Activated T-helper 17 cell treated with anti-CD3 and anti-CD28 coated beads, Interleukin-2, amount 50 U/mL, for 72 hours (primary cell): ENCODE measurements around the gene LYPD4. TPM values are rescaled to one million over a fixed set of nuclear protein-coding genes. Genes with fewer than 3 reads are reported as not detected.
A peak's percentile ranks its signal among the peaks of the same experiment; 100 is the strongest.
"Not testable (repeated sequence)": the region's sequence is repeated elsewhere in the genome, so short reads cannot be mapped to it uniquely, and the experiment has no call there.

Source experiments
- ATAC-seq: fragments of 150-1000 bp; cut with Tn5 transposase; replicated peaks from 2 replicates; pipeline ENCODE4 v1.10.0; 2021; ENCODE audit warnings: mild to moderate bottlenecking, moderate library complexity
- H3K27ac Mint-ChIP-seq: one replicate; pipeline ENCODE4 v1.8.0; 2022; ENCODE audit warnings: mixed read lengths
- H3K27me3 Mint-ChIP-seq: one replicate; pipeline ENCODE4 v1.8.0; 2022; ENCODE audit warnings: mixed read lengths
- H3K36me3 Mint-ChIP-seq: one replicate; pipeline ENCODE4 v1.8.0; 2022; ENCODE audit warnings: low read depth, mild to moderate bottlenecking, mixed read lengths
- H3K4me1 Mint-ChIP-seq: one replicate; pipeline ENCODE4 v1.8.0; 2022; ENCODE audit warnings: mixed read lengths
- H3K4me3 Mint-ChIP-seq: one replicate; pipeline ENCODE4 v1.8.0; 2022; ENCODE audit warnings: mild to moderate bottlenecking, mixed read lengths
- H3K9me3 Mint-ChIP-seq: one replicate; pipeline ENCODE4 v1.8.0; 2022; ENCODE audit warnings: mixed read lengths
- total RNA-seq, 2 donors: library from RNA; stranded (reverse); gene quantifications; one replicate each; pipeline ENCODE4 v1.2.3, GENCODE V29; 2022

The LYPD4 gene
- total RNA-seq, 2 donors from 2014 or later, result not detected

DNA sequence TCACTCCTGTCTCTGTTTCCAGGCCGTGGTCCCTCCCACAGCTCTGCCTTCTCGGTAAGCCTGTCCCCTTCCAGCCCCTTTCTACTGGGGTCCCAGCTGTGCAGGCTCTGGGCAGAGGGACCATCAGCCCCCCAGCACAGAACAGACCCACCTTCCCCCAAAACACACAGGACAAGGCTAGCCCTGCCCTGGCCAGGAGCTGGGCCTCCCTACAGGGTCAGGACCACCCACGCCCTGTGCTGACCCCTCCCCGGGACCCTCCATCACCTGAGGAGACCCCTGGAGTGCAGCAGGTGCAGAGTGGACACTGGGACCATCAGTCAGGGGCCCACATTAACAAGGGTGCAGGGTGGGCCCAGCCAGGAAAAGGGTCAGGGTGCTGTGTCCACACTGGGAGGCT, 34.2 kb downstream of the LYPD4 start:
- Mint-ChIP-seq H3K4me1 (no peaks in the 10 kb centered on the region), H3K9me3 (no peaks in the 10 kb centered on the region), H3K4me3 (no peak overlapping the region), H3K27ac (no peak overlapping the region), H3K27me3 (no peaks in the 10 kb centered on the region), H3K36me3 (no peaks in the 10 kb centered on the region)
- ATAC-seq, result no peak

DNA sequence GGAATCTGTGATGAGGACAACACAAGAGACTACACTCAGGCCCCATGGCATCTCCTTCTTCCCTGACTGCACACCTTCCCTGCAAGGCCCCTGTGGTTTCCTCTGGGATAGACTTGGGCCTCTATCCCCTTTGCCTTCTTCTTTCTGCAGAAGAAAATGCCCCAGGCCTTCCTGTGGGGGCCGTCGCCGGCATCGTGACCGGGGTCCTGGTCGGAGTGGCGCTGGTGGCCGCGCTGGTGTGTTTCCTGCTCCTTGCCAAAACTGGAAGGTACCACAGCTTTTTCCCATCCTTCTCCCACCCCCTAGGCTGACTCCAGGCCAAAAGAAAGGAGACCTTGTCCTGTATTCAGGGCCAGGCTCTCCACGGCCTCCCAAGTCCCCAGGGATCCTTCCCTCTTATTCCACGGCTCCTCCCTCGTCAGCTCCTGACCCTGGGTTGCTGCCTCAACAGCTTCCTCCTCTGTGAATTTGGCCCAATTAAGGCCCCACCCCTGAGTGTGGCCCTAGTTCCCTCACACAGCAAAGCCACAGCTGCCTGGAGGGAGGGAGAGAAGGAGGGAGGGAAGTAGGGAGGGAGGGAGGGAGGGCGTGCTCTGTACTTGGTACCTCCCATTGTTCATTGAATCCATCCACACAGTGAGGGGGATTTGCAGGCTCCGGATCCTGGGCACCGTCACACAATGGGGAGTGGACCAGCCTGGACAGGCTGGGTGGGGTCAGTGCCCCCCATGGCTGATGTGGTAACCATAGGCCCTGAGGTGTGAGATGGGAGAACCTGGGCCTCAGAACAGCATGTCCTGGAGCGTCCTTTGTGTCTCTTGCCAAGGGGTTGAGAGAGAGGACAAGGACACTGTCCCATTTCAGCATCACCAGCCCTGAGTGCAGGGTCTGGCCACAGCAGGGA, 35.6 kb downstream of the LYPD4 start:
- H3K9me3 Mint-ChIP-seq, result no peaks in the 10 kb centered on the region
- no peak for ATAC-seq
- H3K4me3 Mint-ChIP-seq, result no peak overlapping the region
- H3K27ac Mint-ChIP-seq, result no peak overlapping the region
- H3K27me3 Mint-ChIP-seq, result no peaks in the 10 kb centered on the region
- H3K36me3 Mint-ChIP-seq, result no peaks in the 10 kb centered on the region
- H3K4me1 Mint-ChIP-seq, result no peaks in the 10 kb centered on the region

DNA sequence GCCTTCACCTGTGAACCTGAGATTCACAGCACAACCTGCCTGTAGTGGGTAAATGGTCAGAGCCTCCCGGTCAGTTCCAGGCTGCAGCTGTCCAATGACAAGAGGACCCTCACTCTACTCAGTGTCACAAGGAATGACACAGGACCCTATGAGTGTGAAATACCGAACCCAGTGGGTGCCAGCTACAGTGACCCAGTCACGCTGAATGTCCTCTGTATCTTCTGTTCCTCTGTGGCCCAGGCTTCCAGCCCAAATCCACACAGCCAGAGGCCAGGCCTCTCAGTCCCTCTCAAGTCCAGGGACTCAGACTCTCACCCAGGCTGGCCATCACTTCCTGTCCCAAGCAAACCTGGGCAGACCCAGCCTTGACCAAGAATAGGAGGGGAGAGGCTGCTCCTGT, 37.3 kb downstream of the LYPD4 start:
- H3K4me3 Mint-ChIP-seq, result no peak overlapping the region
- H3K27me3 Mint-ChIP-seq, result no peaks in the 10 kb centered on the region
- no peak overlapping the region for H3K27ac Mint-ChIP-seq
- peaks cover 5% of the 10 kb centered on the region for H3K4me1 Mint-ChIP-seq
- H3K9me3 Mint-ChIP-seq, result no peaks in the 10 kb centered on the region
- ATAC-seq, result no peak
- no peaks in the 10 kb centered on the region for H3K36me3 Mint-ChIP-seq

DNA sequence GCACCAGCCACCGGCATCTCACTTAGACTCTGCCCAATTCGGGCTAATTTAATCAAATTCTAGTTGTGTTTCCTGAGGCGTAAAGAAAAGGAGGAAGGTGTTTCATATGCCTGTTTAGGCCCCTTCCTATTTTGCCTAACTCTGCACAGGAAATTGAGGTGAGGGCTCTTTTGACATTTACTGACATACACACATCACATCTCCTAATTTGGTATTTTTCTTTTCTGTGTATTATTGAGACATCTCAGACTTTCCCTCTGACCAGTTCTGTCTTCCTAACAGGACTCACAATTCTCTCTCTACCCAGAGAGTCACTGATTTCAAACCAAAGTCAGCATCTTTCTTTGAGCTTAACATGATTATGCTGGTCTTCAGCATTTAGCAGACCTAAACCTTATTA, 40.1 kb downstream of the LYPD4 start:
- Mint-ChIP-seq H3K27me3 (no peaks in the 10 kb centered on the region), H3K9me3 (no peaks in the 10 kb centered on the region), H3K27ac (peak overlapping the region; percentile 34), H3K4me3 (no peak overlapping the region), H3K4me1 (peaks cover 5% of the 10 kb centered on the region), H3K36me3 (no peaks in the 10 kb centered on the region)
- ATAC-seq, result peak; percentile 55

DNA sequence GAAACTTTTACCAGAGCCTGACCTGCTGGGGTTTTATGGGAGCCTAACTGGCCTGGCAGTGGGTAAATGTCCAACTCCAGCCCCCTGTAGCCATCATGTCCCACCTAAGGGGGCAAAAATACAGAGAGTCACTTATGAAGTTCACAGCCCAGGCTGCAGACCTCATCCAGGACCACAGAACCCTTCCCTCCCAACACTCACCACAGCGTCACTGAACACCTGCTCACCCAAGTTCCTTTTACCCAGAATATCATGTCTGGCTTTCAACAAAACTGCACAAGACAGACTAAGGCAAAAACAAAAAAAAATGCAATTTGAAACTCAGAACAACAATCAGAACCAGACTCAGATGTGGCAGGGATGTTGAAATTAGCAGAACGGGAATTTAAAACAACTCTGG, 41.7 kb downstream of the LYPD4 start:
- H3K27ac Mint-ChIP-seq, result peak overlapping the region; percentile 37
- H3K27me3 Mint-ChIP-seq, result no peaks in the 10 kb centered on the region
- H3K9me3 Mint-ChIP-seq, result no peaks in the 10 kb centered on the region
- H3K4me1 Mint-ChIP-seq, result peaks cover 5% of the 10 kb centered on the region
- H3K36me3 Mint-ChIP-seq, result no peaks in the 10 kb centered on the region
- no peak overlapping the region for H3K4me3 Mint-ChIP-seq
- no peak for ATAC-seq

DNA sequence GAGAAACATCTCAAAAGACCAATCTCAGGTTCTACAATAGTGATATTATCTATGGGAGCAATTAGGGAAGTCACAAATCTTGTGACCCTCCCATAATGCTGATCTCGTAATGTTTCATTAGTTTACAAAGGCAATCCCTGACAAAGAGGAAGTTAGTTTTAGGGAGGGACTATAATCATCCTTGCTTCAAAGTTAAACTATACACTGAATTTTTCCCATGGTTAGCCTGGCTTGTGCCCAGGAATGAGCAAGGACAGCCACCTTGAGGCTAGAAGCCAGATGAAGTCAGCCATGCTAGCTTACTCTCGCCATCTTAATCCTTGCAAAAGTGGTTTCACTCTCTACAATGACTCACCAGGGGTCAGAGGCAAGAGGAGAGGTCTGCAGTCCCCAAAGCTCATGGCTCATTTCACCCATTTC, 42.7 kb downstream of the LYPD4 start:
- Mint-ChIP-seq H3K4me3 (no peak overlapping the region), H3K36me3 (no peaks in the 10 kb centered on the region), H3K9me3 (no peaks in the 10 kb centered on the region), H3K27ac (peak overlapping the region; percentile 59), H3K27me3 (no peaks in the 10 kb centered on the region), H3K4me1 (peaks cover 5% of the 10 kb centered on the region)
- ATAC-seq, result no peak

DNA sequence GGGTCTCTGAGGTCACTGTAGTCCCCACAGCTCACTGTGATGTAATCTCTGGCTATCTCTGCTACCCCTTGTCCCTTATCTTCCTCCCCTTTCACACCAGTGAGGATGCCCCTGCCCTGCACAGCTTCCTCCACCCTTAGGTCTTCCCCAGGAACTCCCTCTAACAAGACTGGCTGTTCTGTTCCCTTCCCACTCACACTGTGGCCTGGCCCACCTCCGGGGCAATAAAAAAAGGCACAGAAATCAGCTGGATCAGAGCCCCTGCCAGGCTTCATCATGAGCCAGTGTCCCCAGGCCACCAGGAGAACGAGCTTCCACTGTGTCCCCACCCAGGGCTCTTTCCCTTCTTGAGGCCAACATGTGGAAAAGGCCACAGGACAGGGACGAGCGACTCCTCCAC, 43.5 kb downstream of the LYPD4 start:
- Mint-ChIP-seq H3K27ac (no peak overlapping the region), H3K4me1 (peaks cover 5% of the 10 kb centered on the region), H3K36me3 (no peaks in the 10 kb centered on the region), H3K27me3 (peaks cover 4% of the 10 kb centered on the region), H3K4me3 (no peak overlapping the region), H3K9me3 (no peaks in the 10 kb centered on the region)
- no peak for ATAC-seq

DNA sequence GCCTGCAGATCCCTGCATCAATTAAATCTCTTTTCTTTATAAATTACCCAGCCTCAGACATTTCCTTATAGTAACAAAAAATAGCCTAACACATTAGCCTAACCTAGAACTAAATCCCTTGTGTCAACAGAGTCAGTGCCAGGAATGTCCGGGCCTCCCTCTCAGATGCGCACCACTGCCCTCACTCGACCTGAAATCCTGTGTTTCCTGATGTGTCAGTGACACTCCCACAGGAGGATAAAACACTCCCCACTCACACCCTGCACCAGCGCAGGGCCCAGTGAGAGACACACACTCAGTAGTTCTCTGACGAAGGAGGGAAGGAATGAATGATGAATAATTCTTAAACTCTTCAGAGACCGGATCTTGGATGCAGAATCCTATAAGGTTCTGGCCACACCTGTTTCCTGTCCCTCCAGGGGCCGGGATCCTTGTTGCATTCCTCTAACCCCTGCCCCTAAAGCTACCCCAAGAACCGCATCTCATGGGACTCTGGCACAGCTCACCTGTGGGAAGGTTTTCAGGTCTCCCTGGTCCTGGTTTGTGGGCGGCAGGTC, 45.0 kb downstream of the LYPD4 start:
- ATAC-seq, result no peak
- H3K27ac Mint-ChIP-seq, result peak overlapping the region; percentile 13
- peaks cover 9% of the 10 kb centered on the region for H3K27me3 Mint-ChIP-seq
- no peaks in the 10 kb centered on the region for H3K9me3 Mint-ChIP-seq
- no peak overlapping the region for H3K4me3 Mint-ChIP-seq
- peaks cover 11% of the 10 kb centered on the region for H3K4me1 Mint-ChIP-seq
- no peaks in the 10 kb centered on the region for H3K36me3 Mint-ChIP-seq

DNA sequence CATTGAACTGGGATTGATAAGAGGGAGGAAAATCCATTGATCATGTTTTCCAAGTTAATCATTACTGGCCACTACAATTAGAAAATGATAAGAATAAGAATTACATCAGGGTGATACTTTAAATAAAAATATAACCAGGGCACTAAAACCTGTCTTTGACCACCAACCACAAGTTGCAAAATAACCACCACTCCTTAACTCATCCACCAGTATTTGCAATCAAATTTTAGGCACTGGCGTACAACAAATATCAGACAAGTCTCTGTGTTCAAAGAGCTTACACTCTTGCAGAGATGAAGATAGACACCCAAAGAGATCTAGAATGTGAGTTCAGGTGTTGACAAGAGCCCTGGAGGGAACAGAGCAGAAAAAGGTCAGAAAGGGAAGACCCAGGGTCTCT, 47.6 kb downstream of the LYPD4 start:
- H3K27ac Mint-ChIP-seq, result no peak overlapping the region
- H3K4me3 Mint-ChIP-seq, result no peak overlapping the region
- H3K4me1 Mint-ChIP-seq, result peaks cover 10% of the 10 kb centered on the region
- ATAC-seq, result no peak
- no peaks in the 10 kb centered on the region for H3K9me3 Mint-ChIP-seq
- H3K36me3 Mint-ChIP-seq, result no peaks in the 10 kb centered on the region
- H3K27me3 Mint-ChIP-seq, result peaks cover 25% of the 10 kb centered on the region

DNA sequence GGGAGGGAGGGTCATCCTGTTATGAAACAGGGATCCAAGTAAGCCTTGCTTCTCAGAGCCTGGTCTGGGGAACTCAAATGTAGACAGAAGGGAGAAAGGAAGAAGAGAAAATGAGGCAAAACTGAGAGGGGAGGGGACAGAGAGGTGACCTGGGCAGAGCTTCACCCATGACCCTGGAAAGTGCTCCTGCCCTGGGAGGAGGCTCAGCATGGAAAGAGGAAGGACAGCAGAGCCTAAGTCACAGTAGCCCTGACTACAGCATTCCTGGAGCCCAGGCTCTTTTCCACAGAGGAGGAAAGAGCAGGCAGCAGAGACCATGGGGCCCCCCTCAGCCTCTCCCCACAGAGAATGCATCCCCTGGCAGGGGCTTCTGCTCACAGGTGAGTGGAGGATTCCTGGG, 48.1 kb downstream of the LYPD4 start, which contains the start of gene CEACAM3:
TSS of gene CEACAM3 (plus strand) at position 226 of the 400 bp plus-strand sequence. CDS start at position 317, 91 bp downstream.
- Mint-ChIP-seq H3K4me1 (peaks cover 10% of the 10 kb centered on the region), H3K27me3 (peaks cover 25% of the 10 kb centered on the region), H3K36me3 (no peaks in the 10 kb centered on the region), H3K4me3 (no peak within 1 kb of the TSS), H3K27ac (no peak within 1 kb of the TSS), H3K9me3 (no peaks in the 10 kb centered on the region)
- no peak for ATAC-seq

DNA sequence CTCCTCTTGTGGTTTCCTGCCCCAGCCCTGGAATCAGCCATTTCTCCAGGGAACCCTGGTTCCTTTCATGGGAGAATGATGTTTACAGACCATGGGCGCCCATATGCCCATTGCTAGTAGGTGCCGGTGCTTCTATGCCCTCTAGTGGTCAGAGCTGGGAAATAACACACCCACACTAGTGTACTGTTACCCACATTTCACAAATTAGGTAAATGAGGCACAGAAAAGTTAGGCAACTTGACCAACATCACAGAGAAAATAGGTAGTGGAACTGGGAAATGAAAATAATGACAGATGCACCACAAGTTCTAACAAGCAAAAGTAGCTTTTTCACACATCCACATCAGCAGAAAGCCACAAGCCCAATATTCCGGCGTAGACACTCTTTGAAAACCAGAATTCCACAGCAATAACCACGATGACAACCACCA, 49.4 kb downstream of the LYPD4 start:
- Mint-ChIP-seq H3K36me3 (no peaks in the 10 kb centered on the region), H3K4me1 (peaks cover 10% of the 10 kb centered on the region), H3K27ac (no peak overlapping the region), H3K9me3 (no peaks in the 10 kb centered on the region), H3K4me3 (no peak overlapping the region), H3K27me3 (peaks cover 25% of the 10 kb centered on the region)
- peak; percentile 91 for ATAC-seq

DNA sequence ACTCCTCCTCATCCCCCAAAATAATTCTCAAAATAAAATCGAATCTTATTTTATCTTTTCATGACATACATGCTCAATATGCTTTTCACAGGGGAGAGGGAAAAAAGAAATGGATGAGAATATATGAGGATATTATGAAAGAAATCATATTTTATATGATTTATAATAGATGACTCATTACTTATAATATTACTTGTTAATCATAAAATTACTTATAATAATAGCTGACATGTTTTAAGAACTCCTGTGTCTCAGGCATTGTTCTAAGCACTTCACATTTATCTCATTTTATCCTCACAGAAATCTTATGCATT, 51.1 kb downstream of the LYPD4 start:
- Mint-ChIP-seq H3K4me3 (no peak overlapping the region), H3K36me3 (no peaks in the 10 kb centered on the region), H3K9me3 (no peaks in the 10 kb centered on the region), H3K4me1 (peaks cover 10% of the 10 kb centered on the region), H3K27ac (no peak overlapping the region), H3K27me3 (peaks cover 35% of the 10 kb centered on the region)
- no peak for ATAC-seq

DNA sequence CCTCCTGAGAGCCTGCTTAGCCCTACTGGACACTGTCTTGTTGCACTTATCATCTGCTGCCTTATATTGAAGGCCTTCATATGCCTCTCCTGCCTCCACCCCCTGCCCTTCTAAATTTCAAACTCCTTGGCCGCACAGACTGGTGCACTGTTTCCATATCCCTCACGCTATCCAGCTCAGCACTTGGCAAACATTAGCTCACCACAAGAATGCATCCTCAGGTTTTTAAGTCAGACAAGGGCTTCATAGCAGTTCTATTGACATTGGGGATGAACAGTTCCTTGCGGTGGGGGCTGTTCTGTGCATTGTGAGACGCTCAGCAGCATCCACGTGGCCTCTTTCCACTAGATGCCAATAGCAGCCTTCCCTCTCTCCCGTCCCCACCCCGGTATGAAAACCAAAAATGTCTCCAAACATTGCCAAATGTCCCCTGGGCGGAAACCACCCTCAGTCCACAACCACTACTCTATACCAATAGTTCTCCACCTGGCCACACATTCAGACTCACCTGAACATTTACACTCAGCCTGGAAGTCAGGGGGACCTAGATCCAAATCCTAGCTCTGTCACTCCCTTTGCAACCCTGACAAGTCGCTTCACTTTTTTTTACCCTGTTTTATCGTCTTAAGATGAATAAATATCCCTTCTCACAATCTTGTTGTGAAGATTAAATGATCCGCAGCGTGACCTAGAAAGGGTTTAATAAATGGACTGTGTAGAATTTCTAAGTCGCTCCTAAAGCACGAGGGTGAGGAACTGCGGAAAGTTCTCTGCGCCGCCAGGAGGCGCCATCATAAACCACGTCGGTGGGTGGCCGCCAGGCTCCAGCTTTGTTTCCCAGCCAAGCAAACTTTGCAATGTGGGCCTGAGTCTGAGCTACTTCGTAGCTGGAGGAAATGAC, 51.7 kb downstream of the LYPD4 start:
- Mint-ChIP-seq H3K27ac (no peak overlapping the region), H3K4me3 (no peak overlapping the region), H3K4me1 (peaks cover 10% of the 10 kb centered on the region), H3K27me3 (peaks cover 35% of the 10 kb centered on the region), H3K9me3 (no peaks in the 10 kb centered on the region), H3K36me3 (no peaks in the 10 kb centered on the region)
- peak; percentile 54 for ATAC-seq

DNA sequence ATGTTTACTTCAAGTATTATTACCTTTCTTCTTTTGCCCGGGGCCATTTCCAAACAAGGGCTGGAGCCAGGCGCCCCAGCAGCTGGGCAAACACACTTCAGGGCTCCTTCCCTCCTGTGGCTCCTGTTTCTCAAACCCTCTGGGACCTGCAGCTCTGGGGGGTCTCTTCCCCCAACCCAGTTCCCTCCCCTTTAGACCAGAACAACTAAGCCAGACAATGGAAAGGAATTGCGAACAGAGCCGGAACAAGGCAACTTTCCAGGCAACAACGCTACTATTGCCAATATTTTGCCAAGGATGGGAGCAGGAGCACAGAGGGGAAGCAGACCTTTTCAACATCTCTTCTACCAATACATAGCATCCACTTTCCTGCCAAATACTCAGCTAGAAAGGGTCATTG, 55.4 kb downstream of the LYPD4 start:
- ATAC-seq, H3K4me3 Mint-ChIP-seq, H3K36me3 Mint-ChIP-seq, H3K27ac Mint-ChIP-seq, H3K9me3 Mint-ChIP-seq: not testable (repeated sequence)
- H3K4me1 Mint-ChIP-seq, result peaks cover 21% of the 10 kb centered on the region
- peaks cover 41% of the 10 kb centered on the region for H3K27me3 Mint-ChIP-seq
